Uterus (tissue), 4 donors: Measurements from ENCODE around the gene KLF13. TPM values are rescaled to one million over a fixed set of nuclear protein-coding genes. Genes with fewer than 3 reads are reported as not detected.

Source experiments
- DNase-seq, 2 donors: peaks; one replicate each; pipeline ENCODE4 v3.0.0-alpha.2; 2019 to 2020
- H3K27ac ChIP-seq, 2 donors: fragments of 200-600 bp; sonication (generic); 1 replicate in 1 of 2; 2 replicates in 1 of 2; pipeline ENCODE4 v1.5.1; 2016 to 2018
- H3K27me3 ChIP-seq, 2 donors: fragments of 200-600 bp; sonication (generic); one replicate each; pipeline ENCODE4 v1.5.1; 2018 to 2019; ENCODE audit warnings: control low read depth in 1 of 2
- H3K36me3 ChIP-seq, 2 donors: fragments of 200-600 bp; sonication (generic); one replicate each; pipeline ENCODE4 v1.5.1; 2019; ENCODE audit warnings: control low read depth in 1 of 2
- H3K4me1 ChIP-seq, 2 donors: fragments of 200-600 bp; sonication (generic); one replicate each; pipeline ENCODE4 v1.5.1; 2018 to 2019; ENCODE audit warnings: control low read depth in 1 of 2
- H3K4me3 ChIP-seq, 2 donors: fragments of 200-600 bp; sonication (generic); 1 replicate in 1 of 2; 2 replicates in 1 of 2; pipeline ENCODE4 v1.5.1; 2018 to 2019; ENCODE audit warnings: mild to moderate bottlenecking in 1 of 2
- H3K9me3 ChIP-seq, 2 donors: fragments of 200-600 bp; sonication (generic); one replicate each; pipeline ENCODE4 v1.5.1; 2019; ENCODE audit warnings: control low read depth in 1 of 2
- POLR2A ChIP-seq, 2 donors: fragments of 450-650 bp; IDR thresholded peaks; one replicate each; pipeline ENCODE4 v1.6.1; 2016; ENCODE audit warnings: antibody characterized with exemption in 2 of 2, mild to moderate bottlenecking in 1 of 2, moderate library complexity in 1 of 2
- intact Hi-C: fragments of 100-400 bp; cut with DNase I; formaldehyde crosslinking; loops from one replicate; pipeline ENCODE4 v1.15.1; 2023; ENCODE audit warnings: low total_unique reads
- total RNA-seq, 4 donors: library from RNA; depleted of rRNA in 3 of 4; stranded (reverse); fragments of >200 nt in 3 of 4; gene quantifications; one replicate each; pipeline versions ENCODE4 v1.1.0 to v1.2.4, GENCODE V29; 2014 to 2023
- TF ChIP-seq, protein P1 (sequence below), 4 experiments: fragments of 200-600 bp in 2 of 4; fragments of 450-650 bp in 2 of 4; sonication (generic) in 2 of 4; IDR thresholded peaks; one replicate each; pipeline ENCODE4 v1.5.1; 2016 to 2019; ENCODE audit warnings: antibody characterized with exemption in 4 of 4, mild to moderate bottlenecking in 2 of 4, moderate library complexity in 1 of 4
- donor health status: DM: yes; HTN: yes; CAD: no.

The KLF13 gene
- total RNA-seq, 4 donors from 2014 or later = 20.2 to 58.8 (median 25.7) TPM

DNA sequence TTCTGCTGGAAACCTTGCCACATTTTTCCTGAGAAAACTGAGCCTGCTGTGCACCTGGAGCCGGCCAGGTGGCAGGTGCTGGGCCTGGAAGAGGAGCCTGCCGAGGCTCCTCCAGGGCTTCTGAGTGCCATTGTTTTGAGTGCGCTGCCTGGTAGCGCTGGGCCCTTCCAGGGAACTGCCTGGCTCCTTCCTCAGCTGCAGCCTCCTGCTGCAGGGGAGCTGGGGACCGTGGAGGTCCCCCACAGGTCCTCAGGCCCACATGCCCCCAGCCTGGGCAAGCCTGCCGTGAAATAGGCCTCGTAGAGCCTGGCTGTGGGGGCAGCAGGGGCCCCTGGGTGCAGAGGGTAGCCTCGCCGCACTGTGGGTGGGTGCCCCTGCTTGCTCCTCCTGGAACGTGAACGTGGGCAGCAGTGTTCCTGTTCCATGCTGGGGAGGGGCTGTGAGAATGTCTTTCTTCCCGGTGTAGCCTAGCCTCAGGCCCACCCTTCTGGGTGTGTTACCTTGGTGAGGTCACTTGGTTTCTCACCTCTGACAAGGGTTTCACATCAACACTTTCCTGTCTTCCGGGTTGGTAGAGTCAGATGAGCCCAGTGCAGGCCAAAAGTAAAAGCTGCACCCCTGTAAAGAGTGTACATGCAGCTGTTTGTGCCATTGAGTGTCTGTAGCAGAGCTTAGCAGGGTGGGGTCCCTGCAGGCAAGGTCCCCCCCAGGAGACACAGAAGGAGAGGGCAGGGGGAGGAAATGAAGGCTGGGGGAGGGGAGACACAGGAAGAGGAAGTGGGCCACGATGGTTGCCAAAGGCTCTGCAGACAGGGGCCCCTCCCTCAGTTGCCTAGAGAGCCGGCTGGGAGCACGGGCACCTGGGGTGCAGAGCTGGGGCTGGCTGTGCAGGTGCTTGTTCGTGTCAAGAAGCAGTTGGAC is 34.5 kb downstream of the KLF13 start:
- TF ChIP-seq, protein P1, sequence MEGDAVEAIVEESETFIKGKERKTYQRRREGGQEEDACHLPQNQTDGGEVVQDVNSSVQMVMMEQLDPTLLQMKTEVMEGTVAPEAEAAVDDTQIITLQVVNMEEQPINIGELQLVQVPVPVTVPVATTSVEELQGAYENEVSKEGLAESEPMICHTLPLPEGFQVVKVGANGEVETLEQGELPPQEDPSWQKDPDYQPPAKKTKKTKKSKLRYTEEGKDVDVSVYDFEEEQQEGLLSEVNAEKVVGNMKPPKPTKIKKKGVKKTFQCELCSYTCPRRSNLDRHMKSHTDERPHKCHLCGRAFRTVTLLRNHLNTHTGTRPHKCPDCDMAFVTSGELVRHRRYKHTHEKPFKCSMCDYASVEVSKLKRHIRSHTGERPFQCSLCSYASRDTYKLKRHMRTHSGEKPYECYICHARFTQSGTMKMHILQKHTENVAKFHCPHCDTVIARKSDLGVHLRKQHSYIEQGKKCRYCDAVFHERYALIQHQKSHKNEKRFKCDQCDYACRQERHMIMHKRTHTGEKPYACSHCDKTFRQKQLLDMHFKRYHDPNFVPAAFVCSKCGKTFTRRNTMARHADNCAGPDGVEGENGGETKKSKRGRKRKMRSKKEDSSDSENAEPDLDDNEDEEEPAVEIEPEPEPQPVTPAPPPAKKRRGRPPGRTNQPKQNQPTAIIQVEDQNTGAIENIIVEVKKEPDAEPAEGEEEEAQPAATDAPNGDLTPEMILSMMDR (IDR thresholded peaks at IDR 0.05) = no peak
- TF ChIP-seq POLR2A (IDR thresholded peaks at IDR 0.05) = no peak
- DNase-seq = no peak
- H3K9me3 ChIP-seq = no peaks in the 10 kb centered on the region
- H3K36me3 ChIP-seq = no peaks in the 10 kb centered on the region
- intact Hi-C loops = no loop called here
- H3K27ac ChIP-seq = peak overlapping the region; percentile 52 to 75
- peaks cover 0 to 25% of the 10 kb centered on the region in 2 donors for H3K4me1 ChIP-seq
- no peaks in the 10 kb centered on the region for H3K27me3 ChIP-seq
- H3K4me3 ChIP-seq = no peak overlapping the region

DNA sequence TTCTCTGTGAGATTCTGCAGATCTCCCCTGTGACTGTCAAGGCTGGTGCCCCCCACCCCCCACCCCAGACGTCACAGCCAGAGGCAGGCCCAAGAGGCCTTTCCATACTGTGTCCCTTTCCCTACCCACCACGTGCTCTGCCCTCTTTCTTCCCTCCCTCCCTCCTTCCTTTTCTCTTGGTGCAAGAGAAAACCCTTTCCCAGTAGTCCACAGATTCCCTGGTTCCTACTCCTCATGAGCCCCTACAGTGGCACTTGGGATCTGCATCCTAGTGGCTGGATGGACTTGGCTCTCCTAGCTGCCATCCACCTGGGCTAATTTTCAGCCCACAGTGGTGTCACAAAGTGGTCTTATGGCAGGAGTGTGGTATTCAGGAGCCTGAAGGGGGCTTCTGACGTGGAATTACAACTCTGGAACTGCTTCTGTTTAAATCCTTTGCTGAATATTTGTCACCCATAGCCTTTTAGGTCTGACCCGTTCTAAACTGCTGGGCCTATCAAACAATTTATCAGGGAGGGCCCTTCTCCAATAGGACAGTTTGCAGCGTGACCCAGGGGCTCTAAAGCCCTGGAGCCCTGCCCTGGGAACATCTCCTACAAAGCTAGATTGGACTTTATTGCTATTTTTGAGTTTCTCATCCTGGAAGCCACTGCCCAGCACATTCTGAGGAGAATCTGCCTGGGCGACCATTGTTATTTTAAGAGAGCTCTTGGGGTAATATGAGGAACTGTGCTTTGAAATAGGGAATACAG is 35.3 kb downstream of the KLF13 start:
- TF ChIP-seq, protein P1 (IDR thresholded peaks at IDR 0.05) = no peak
- TF ChIP-seq POLR2A (IDR thresholded peaks at IDR 0.05) = no peak
- no peaks in the 10 kb centered on the region for H3K9me3 ChIP-seq
- DNase-seq = no peak
- no peaks in the 10 kb centered on the region for H3K36me3 ChIP-seq
- intact Hi-C loops = no loop called here
- H3K27ac ChIP-seq = peak overlapping the region; percentile 52 to 75
- H3K4me1 ChIP-seq = peaks cover 0 to 25% of the 10 kb centered on the region in 2 donors
- H3K27me3 ChIP-seq = no peaks in the 10 kb centered on the region
- no peak overlapping the region for H3K4me3 ChIP-seq

- Histone ChIP-seq H3K9me3 (no peaks in the 10 kb centered on the region), H3K27ac (peak overlapping the region in 1 of 2 donors; percentile 75), H3K4me3 (no peak overlapping the region), H3K36me3 (no peaks in the 10 kb centered on the region), H3K4me1 (peaks cover 0 to 25% of the 10 kb centered on the region in 2 donors), H3K27me3 (no peaks in the 10 kb centered on the region)
- intact Hi-C loops = no loop called here
- DNase-seq = no peak
- TF ChIP-seq, protein P1 (IDR thresholded peaks at IDR 0.05) = no peak
These were observed 36.3 kb downstream of the KLF13 start for GRCh38 chr15:31362886-31363285.

DNA sequence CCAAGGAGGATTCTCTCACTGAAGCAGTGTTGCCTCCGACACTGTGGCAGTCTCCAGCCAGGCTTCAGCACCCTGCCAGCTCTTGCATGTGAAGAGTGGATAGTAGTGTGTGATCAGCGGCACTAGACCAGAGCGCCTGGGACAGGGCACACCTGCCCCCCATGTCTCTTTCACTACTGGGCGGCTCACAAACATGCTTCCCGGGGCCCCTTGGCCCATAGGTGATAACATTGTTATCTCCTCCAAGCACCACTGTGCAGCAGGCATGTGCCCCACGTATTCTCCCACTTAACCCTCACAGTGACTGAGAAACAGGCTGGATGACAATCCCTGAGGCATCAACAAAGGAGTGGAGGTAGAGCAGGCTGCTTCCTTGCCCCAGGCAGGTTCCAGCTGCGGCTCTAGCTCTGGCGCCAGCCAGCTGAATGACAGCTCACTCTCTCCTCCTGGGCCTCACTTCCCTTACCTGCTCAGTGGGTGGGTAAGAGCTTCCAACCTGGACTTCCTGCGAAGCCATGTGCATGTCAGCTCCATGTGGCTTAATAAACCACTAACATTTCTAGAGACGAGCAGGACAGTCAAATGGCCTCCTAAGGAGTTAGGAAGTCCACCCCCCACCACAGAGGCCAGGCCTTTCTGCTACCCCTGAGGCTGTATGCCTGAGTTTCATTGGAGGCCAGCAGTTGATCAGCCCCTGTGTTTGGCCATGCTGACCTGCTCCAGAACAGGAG is 37.8 kb downstream of the KLF13 start:
- no peak for DNase-seq
- no peaks in the 10 kb centered on the region for H3K36me3 ChIP-seq
- H3K27me3 ChIP-seq = no peaks in the 10 kb centered on the region
- intact Hi-C loops = no loop called here
- TF ChIP-seq, protein P1 (IDR thresholded peaks at IDR 0.05) = no peak
- TF ChIP-seq POLR2A (IDR thresholded peaks at IDR 0.05) = no peak
- peaks cover 0 to 25% of the 10 kb centered on the region in 2 donors for H3K4me1 ChIP-seq
- no peaks in the 10 kb centered on the region for H3K9me3 ChIP-seq
- H3K4me3 ChIP-seq = no peak overlapping the region
- peak overlapping the region; percentile 75 to 82 for H3K27ac ChIP-seq
